ENCODE results near the gene TNFAIP2. TPM values are rescaled to one million over a fixed set of nuclear protein-coding genes. Genes with fewer than 3 reads are reported as not detected.

TNFAIP2 gene
- total and polyA plus RNA-seq, 9 of the 15 experiments (the other 6 are each of a cell fraction or from before 2014, with no cell fraction given) = 22.6 to 68.6 (median 44.6) TPM

DNA sequence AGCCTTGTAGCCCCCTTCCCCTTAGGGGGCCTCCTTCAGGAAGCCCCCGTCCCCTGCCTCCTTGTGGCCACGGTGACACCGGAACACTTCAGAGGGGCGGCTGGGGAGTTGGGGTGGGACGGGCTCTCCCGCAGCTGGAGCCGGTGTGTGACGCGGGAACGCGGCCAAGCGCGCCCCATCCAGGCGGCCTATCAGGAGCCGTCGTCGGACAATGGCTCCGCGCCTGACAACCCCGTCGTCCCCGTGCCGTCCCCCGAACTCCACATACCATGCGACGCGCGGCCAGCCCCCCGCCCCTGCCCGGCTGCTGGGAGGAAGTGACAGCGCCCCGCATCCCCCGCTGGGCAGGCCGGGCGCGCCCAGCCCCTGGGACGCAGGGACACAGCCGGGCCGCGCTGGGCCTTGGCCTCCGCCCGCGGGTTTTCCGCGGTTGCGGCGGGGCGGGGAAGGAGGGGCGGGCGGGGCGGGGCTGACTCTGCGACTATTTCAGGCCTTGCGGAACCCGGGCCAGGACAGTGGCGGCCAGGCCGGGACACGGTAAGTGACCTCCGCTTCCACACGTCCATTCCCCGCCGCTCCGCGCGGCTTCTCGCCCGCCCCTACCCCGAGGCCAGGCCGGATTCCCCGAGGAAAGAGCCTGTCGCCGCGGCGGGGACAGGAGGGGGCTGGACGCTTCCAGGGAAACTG, at the start of gene TNFAIP2 (continued):
- TF ChIP-seq, protein P1, sequence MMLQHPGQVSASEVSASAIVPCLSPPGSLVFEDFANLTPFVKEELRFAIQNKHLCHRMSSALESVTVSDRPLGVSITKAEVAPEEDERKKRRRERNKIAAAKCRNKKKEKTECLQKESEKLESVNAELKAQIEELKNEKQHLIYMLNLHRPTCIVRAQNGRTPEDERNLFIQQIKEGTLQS (IDR thresholded peaks at IDR 0.05) = no peak
- TF ChIP-seq, protein P1 (CRISPR knock-in tag; conservative IDR thresholded peaks at IDR 0.05) = no peak
- TF ChIP-seq, protein P2, sequence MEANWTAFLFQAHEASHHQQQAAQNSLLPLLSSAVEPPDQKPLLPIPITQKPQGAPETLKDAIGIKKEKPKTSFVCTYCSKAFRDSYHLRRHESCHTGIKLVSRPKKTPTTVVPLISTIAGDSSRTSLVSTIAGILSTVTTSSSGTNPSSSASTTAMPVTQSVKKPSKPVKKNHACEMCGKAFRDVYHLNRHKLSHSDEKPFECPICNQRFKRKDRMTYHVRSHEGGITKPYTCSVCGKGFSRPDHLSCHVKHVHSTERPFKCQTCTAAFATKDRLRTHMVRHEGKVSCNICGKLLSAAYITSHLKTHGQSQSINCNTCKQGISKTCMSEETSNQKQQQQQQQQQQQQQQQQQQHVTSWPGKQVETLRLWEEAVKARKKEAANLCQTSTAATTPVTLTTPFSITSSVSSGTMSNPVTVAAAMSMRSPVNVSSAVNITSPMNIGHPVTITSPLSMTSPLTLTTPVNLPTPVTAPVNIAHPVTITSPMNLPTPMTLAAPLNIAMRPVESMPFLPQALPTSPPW (CRISPR knock-in tag; IDR thresholded peaks at IDR 0.05) = peak; percentile 78
- TF ChIP-seq NONO (IDR thresholded peaks at IDR 0.05; ENCODE audit: low read depth in 2 of 2, low read length in 1 of 2) (peak in 1 of 2 experiments; percentile 88; a peak in 2 of 4 replicates), CTBP1 (IDR thresholded peaks at IDR 0.05; ENCODE audit: borderline replicate concordance) (0 out of 2 replicates have a peak, but pooled peaks have one; percentile 29), CREB1 (IDR thresholded peaks at IDR 0.05) (no peak), CREB1 (CRISPR knock-in tag; IDR thresholded peaks at IDR 0.05) (no peak), POLR2A (conservative IDR thresholded peaks at IDR 0.05) (peak; percentile 36), BCOR (IDR thresholded peaks at IDR 0.05) (no peak), ZC3H11A (IDR thresholded peaks at IDR 0.05; ENCODE audit: low read depth, low read length) (no peak), SPI1 (IDR thresholded peaks at IDR 0.05; ENCODE audit: borderline replicate concordance, low read depth, low read length) (peak; percentile 38; the same call in 1 of the 2 replicates), JUNB (CRISPR knock-in tag; conservative IDR thresholded peaks at IDR 0.05) (no peak), ZNF76 (CRISPR knock-in tag; IDR thresholded peaks at IDR 0.05; ENCODE audit: borderline replicate concordance) (0 out of 2 replicates have a peak, but pooled peaks have one; percentile 32), CBFB (CRISPR knock-in tag; IDR thresholded peaks at IDR 0.05) (no peak), BRD9 (IDR thresholded peaks at IDR 0.05; ENCODE audit: low read depth, partially characterized antibody) (no peak), CCNT2 (IDR thresholded peaks at IDR 0.05; ENCODE audit: borderline replicate concordance, extremely low read depth, insufficient read length, low read depth, low read length) (peak; percentile 6), ZNF707 (CRISPR knock-in tag; conservative IDR thresholded peaks at IDR 0.05) (no peak)
- TF ChIP-seq, protein P3, sequence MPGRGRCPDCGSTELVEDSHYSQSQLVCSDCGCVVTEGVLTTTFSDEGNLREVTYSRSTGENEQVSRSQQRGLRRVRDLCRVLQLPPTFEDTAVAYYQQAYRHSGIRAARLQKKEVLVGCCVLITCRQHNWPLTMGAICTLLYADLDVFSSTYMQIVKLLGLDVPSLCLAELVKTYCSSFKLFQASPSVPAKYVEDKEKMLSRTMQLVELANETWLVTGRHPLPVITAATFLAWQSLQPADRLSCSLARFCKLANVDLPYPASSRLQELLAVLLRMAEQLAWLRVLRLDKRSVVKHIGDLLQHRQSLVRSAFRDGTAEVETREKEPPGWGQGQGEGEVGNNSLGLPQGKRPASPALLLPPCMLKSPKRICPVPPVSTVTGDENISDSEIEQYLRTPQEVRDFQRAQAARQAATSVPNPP (IDR thresholded peaks at IDR 0.05; ENCODE audit: borderline replicate concordance, insufficient read depth, insufficient read length) = no peak
- TF ChIP-seq, protein P4, sequence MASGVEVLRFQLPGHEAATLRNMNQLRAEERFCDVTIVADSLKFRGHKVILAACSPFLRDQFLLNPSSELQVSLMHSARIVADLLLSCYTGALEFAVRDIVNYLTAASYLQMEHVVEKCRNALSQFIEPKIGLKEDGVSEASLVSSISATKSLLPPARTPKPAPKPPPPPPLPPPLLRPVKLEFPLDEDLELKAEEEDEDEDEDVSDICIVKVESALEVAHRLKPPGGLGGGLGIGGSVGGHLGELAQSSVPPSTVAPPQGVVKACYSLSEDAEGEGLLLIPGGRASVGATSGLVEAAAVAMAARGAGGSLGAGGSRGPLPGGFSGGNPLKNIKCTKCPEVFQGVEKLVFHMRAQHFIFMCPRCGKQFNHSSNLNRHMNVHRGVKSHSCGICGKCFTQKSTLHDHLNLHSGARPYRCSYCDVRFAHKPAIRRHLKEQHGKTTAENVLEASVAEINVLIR (CRISPR knock-in tag; IDR thresholded peaks at IDR 0.05) = 0 out of 2 replicates have a peak, but pooled peaks have one; percentile 39
- TF ChIP-seq, protein P5, sequence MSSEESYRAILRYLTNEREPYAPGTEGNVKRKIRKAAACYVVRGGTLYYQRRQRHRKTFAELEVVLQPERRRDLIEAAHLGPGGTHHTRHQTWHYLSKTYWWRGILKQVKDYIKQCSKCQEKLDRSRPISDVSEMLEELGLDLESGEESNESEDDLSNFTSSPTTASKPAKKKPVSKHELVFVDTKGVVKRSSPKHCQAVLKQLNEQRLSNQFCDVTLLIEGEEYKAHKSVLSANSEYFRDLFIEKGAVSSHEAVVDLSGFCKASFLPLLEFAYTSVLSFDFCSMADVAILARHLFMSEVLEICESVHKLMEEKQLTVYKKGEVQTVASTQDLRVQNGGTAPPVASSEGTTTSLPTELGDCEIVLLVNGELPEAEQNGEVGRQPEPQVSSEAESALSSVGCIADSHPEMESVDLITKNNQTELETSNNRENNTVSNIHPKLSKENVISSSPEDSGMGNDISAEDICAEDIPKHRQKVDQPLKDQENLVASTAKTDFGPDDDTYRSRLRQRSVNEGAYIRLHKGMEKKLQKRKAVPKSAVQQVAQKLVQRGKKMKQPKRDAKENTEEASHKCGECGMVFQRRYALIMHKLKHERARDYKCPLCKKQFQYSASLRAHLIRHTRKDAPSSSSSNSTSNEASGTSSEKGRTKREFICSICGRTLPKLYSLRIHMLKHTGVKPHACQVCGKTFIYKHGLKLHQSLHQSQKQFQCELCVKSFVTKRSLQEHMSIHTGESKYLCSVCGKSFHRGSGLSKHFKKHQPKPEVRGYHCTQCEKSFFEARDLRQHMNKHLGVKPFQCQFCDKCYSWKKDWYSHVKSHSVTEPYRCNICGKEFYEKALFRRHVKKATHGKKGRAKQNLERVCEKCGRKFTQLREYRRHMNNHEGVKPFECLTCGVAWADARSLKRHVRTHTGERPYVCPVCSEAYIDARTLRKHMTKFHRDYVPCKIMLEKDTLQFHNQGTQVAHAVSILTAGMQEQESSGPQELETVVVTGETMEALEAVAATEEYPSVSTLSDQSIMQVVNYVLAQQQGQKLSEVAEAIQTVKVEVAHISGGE (CRISPR knock-in tag; IDR thresholded peaks at IDR 0.05) = peak in 1 of 3 experiments; percentile 32; a peak in 1 of 6 replicates

Data from K562 (cell line).